HG03571 (cell line): ENCODE measurements around the gene PLAU.
"Not testable (repeated sequence)": the region's sequence is repeated elsewhere in the genome, so short reads cannot be mapped to it uniquely, and the experiment has no call there.

Experiments
- ATAC-seq: cut with Tn5 transposase; IDR thresholded peaks from one replicate; pipeline ENCODE4 v1.9.1; 2021; ENCODE audit not compliant: unreplicated experiment

The PLAU gene

DNA sequence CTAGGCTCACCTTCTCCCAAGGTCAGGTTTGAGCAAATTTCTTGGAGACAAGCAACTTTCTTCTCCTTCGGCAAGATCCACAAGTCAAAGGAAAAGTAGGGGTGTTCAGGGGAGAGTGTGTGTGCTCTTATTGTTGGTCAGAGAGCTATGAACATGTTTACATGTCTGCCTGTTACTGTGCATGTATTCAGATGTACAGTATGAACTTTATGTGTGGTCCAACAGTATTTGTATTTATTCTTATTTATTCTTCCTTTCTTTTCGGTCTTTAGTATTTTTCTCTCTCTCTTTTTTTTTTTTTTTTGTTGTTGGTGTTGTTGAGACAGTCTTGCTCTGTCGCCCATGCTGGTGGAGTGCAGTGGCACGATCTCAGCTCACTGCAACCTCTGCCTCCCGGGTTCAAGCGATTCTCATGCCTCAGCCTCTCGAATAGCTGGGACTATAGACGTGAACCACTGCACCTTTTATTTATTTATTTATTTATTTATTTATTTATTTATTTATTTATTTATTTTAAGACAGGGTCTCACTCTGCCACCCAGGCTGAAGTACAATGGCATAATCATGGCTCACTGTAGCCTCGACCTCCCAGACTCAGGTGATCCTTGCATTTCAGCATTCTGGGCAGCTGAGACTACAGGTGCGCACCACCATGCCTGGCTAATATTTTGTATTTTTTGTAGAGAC is 38.2 kb downstream of the PLAU start:
- ATAC-seq, result no peak

GRCh38 chr10:73950155-73950948 is 39.4 kb downstream of the PLAU start:
- ATAC-seq, result no peak

GRCh38 chr10:73953665-73954064 is 42.7 kb downstream of the PLAU start:
- ATAC-seq, result no peak

GRCh38 chr10:73954737-73955136 is 43.8 kb downstream of the PLAU start:
- ATAC-seq, result no peak

DNA sequence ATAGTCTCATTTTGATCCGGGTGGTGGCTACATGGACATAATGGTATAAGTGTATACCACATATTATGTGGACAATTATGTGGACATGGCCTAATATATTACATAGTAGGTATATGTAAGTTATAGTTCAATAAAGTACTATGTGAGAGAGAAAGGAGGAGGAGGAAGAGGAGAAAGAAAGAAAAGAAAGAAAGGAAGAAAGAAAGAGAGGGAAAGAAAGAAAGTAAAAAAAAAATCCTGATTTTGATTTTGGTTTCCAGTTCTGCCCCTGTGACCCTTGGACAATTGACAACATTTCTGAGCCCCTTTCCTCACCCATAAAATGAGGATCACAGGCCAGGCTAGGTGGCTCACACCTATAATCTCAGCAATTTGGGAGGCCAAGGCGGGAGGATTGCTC is 44.8 kb downstream of the PLAU start:
- no peak for ATAC-seq

- peak; percentile 65 for ATAC-seq
These were observed 45.8 kb downstream of the PLAU start for GRCh38 chr10:73956476-73957359.

- ATAC-seq, result no peak
These were observed 48.7 kb downstream of the PLAU start for GRCh38 chr10:73959484-73960243.

- no peak for ATAC-seq
These were observed 51.5 kb downstream of the PLAU start for GRCh38 chr10:73962386-73962785.

GRCh38 chr10:73963533-73963932 is 52.6 kb downstream of the PLAU start:
- not testable (repeated sequence) for ATAC-seq

- ATAC-seq, result no peak
These were observed 53.8 kb downstream of the PLAU start for GRCh38 chr10:73964743-73965142.

DNA sequence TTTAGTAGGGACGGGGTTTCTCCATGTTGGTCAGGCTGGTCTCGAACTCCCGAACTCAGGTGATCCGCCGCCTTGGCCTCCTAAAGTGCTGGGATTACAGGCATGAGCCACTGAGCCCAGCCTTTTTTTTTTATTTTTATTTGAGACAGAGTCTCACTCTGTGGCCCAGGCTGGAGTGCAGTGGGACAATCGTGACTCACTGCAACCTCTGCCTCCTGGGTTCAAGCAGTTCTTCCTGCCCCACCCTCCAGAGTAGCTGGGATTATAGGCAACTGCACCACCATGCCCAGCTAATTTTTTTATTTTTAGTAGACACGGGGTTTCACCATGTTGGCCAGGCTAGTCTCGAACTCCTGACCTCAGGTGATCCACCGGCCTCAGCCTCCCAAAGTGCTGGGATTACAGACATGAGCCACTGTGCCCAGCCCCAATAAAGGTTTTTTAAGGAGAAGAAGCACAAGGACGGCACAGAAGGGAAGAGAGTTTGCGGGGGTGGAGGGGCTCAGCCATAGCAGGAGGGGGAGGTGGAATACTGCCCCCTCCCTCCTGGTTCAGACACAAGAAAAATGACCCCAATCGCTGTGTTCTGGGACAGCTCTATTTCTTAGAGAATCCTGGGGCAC is 54.4 kb downstream of the PLAU start:
- ATAC-seq, result not testable (repeated sequence)

- ATAC-seq, result no peak
These were observed 55.2 kb downstream of the PLAU start for GRCh38 chr10:73965890-73966768.

GRCh38 chr10:73967022-73967429 is 56.1 kb downstream of the PLAU start:
- ATAC-seq, result no peak
